K562 (cell line): Measurements from ENCODE around the gene NSMF. TPM values are rescaled to one million over a fixed set of nuclear protein-coding genes. Genes with fewer than 3 reads are reported as not detected.

ENCODE experiments used
- CBX8 ChIP-seq: fragments of 200-600 bp; sonication (generic); IDR thresholded peaks from 2 replicates; pipeline ENCODE4 v1.6.1; 2012; ENCODE audit warnings: borderline replicate concordance, mixed run types, low read depth, mild to moderate bottlenecking, moderate library complexity, mixed read lengths, low read length, control low read depth, inconsistent platforms; ENCODE audit not compliant: poor library complexity, severe bottlenecking; ENCODE audit errors: extremely low read depth
- DMBX1 ChIP-seq: fragments of 250-450 bp; sonication (Bioruptor Pico); IDR thresholded peaks from 2 replicates; pipeline ENCODE4 v1.8.0; 2022; ENCODE audit warnings: inconsistent platforms, mild to moderate bottlenecking, moderate library complexity, borderline replicate concordance
- HDAC1 ChIP-seq, 2 experiments: fragments of 450-650 bp; IDR thresholded peaks; 2 replicates each; pipeline ENCODE4 v1.6.1; 2016 to 2017; ENCODE audit warnings: inconsistent platforms in 1 of 2, mild to moderate bottlenecking in 1 of 2, moderate library complexity in 1 of 2
- IRF1 ChIP-seq: sonication (generic); formaldehyde crosslinking; IDR thresholded peaks from 2 replicates; pipeline ENCODE4 v1.8.0; 2022; ENCODE audit warnings: missing genetic modification reagents, mild to moderate bottlenecking, borderline replicate concordance
- LARP7 ChIP-seq: fragments of 450-650 bp; IDR thresholded peaks from 2 replicates; pipeline ENCODE4 v1.6.1; 2016
- MCM3 ChIP-seq: fragments of 450-650 bp; IDR thresholded peaks from 2 replicates; pipeline ENCODE4 v1.6.1; 2016
- NFXL1 ChIP-seq: fragments of 450-650 bp; formaldehyde crosslinking; IDR thresholded peaks from 2 replicates; pipeline ENCODE4 v1.4.0; 2021; ENCODE audit warnings: mild to moderate bottlenecking
- PRPF4 ChIP-seq: fragments of 200-400 bp; formaldehyde crosslinking; IDR thresholded peaks from one replicate; pipeline ENCODE4 v1.6.1; 2017; ENCODE audit warnings: low read length, low read depth, mild to moderate bottlenecking; ENCODE audit not compliant: insufficient read depth, poor library complexity, severe bottlenecking
- RBM14 ChIP-seq: fragments of 200-400 bp; formaldehyde crosslinking; IDR thresholded peaks from 2 replicates; pipeline ENCODE4 v1.6.1; 2018; ENCODE audit warnings: low read depth, mild to moderate bottlenecking, low read length, moderate library complexity, borderline replicate concordance; ENCODE audit not compliant: insufficient read depth
- RBM25 ChIP-seq: fragments of 200-400 bp; formaldehyde crosslinking; IDR thresholded peaks from 2 replicates; pipeline ENCODE4 v1.6.1; 2018; ENCODE audit warnings: low read length, low read depth, moderate library complexity; ENCODE audit not compliant: severe bottlenecking
- THRB ChIP-seq: fragments of 450-650 bp; formaldehyde crosslinking; conservative IDR thresholded peaks from 2 replicates; pipeline ENCODE4 v1.4.0; 2022; ENCODE audit warnings: mild to moderate bottlenecking, missing genetic modification characterization
- TSC22D4 ChIP-seq: fragments of 450-650 bp; IDR thresholded peaks from 2 replicates; pipeline ENCODE4 v1.6.1; 2016; ENCODE audit warnings: missing genetic modification characterization, missing biosample characterization, control low read depth
- ZBTB7A ChIP-seq: IDR thresholded peaks from 2 replicates; pipeline ENCODE4 v1.6.1; 2011; ENCODE audit warnings: low read depth, mild to moderate bottlenecking, low read length, moderate library complexity, borderline replicate concordance; ENCODE audit not compliant: control insufficient read depth
- ZFP1 ChIP-seq: fragments of 450-650 bp; formaldehyde crosslinking; IDR thresholded peaks from 2 replicates; pipeline ENCODE4 v1.4.0; 2020; ENCODE audit warnings: mild to moderate bottlenecking, mixed read lengths
- ZHX1 ChIP-seq: fragments of 150-350 bp; conservative IDR thresholded peaks from 2 replicates; pipeline ENCODE4 v1.6.1; 2014; ENCODE audit warnings: low read length
- ZNF134 ChIP-seq: fragments of 250-450 bp; sonication (Bioruptor Pico); conservative IDR thresholded peaks from 2 replicates; pipeline ENCODE4 v1.4.0; 2020
- ZNF551 ChIP-seq: fragments of 250-450 bp; sonication (Bioruptor Pico); IDR thresholded peaks from 2 replicates; pipeline ENCODE4 v1.5.0; 2021; ENCODE audit warnings: mild to moderate bottlenecking, moderate library complexity
- ZNF644 ChIP-seq: fragments of 200-800 bp; sonication (Bioruptor generic); IDR thresholded peaks from 2 replicates; pipeline ENCODE4 v1.6.1; 2016; ENCODE audit warnings: low read depth, missing genetic modification characterization, missing compliant biosample characterization
- polyA plus RNA-seq, 8 experiments: library from polyadenylated mRNA; depleted of rRNA in 4 of 8; stranded (reverse) in 5 of 8; unstranded in 3 of 8; fragments of >200 nt; fragmentation: Nextera tagmentation in 2 of 8; fragmentation: Illumina TruSeq in 1 of 8; extraction: Ambion mirVana in 2 of 8; extraction: Trizol in 1 of 8; gene quantifications; 2 replicates each; pipeline versions ENCODE4 v1.2.1 to v1.2.3, GENCODE V29; 2011 to 2014; ENCODE audit warnings: inconsistent platforms in 1 of 8, missing spikeins in 1 of 8
- total RNA-seq, 7 experiments: library from RNA; depleted of rRNA in 6 of 7; stranded (reverse); fragments of >200 nt in 6 of 7; fragmentation: Illumina TruSeq in 2 of 7; extraction: Trizol in 2 of 7; gene quantifications; 2 replicates each; pipeline versions ENCODE4 v1.2.1 to v1.2.3, GENCODE V29; 2011 to 2021; ENCODE audit warnings: low replicate concordance in 1 of 7
- TF ChIP-seq, protein P1 (sequence below): IDR thresholded peaks from 3 replicates; pipeline ENCODE4 v1.6.1; 2011; ENCODE audit warnings: borderline replicate concordance, mild to moderate bottlenecking; ENCODE audit not compliant: insufficient read length, insufficient read depth

The NSMF gene
- total and polyA plus RNA-seq, 9 of the 15 experiments (the other 6 are each of a cell fraction or from before 2014, with no cell fraction given) = 0.20 to 82.7 (median 29.3) TPM

DNA sequence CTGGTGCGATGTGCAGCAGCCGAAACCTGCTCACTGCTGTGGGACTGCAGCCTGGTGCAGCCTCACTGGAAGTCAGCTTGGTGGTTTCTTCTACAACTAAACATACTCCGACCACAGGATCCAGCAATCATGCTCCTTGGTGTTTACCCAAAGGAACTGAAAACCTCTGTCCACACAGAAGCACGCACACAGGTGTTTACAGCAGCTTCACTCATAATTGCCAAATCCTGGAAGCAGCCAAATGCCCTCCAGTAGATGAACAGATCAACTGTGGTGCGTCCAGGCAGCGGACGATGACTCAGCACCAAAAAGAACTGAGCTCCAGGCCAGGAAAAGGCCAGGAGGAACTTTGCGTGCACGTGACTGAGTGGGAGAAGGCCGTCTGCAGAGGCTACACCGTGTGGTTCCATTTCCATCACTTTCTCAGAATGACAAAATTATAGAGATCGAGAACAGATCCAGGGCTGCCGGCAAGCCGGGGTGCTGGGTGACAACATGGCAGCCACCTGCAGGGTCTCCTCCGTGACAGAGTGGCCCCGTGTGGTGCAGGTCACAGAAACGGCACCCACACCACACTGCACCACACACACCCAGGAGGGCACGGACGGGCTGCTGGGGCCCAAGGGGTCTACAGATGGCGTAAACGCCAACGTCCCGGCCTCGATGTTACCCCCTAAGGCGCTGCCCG, 23.1 kb upstream of the NSMF start (continued):
- TF ChIP-seq, protein P1, sequence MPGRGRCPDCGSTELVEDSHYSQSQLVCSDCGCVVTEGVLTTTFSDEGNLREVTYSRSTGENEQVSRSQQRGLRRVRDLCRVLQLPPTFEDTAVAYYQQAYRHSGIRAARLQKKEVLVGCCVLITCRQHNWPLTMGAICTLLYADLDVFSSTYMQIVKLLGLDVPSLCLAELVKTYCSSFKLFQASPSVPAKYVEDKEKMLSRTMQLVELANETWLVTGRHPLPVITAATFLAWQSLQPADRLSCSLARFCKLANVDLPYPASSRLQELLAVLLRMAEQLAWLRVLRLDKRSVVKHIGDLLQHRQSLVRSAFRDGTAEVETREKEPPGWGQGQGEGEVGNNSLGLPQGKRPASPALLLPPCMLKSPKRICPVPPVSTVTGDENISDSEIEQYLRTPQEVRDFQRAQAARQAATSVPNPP = no peak
- TF ChIP-seq LARP7 (no peak), IRF1 (no peak), TSC22D4 (no peak), HDAC1 (IDR thresholded peaks at IDR 0.05) (peak in 1 of 2 experiments; percentile 68; a peak in 1 of 4 replicates), RBM14 (no peak), NFXL1 (CRISPR knock-in tag) (no peak), RBM25 (no peak), THRB (CRISPR knock-in tag) (no peak), MCM3 (no peak), PRPF4 (no peak), ZNF551 (CRISPR knock-in tag) (no peak), ZBTB7A (no peak), ZNF134 (CRISPR knock-in tag) (no peak), CBX8 (no peak), ZHX1 (no peak), DMBX1 (CRISPR knock-in tag) (peak; percentile 69; the same call in 1 of the 2 replicates), ZFP1 (CRISPR knock-in tag) (no peak), ZNF644 (tag) (peak; percentile 67; the same call in 1 of the 2 replicates)
